GM12873 (cell line): ENCODE results near the gene RASSF5.

Experiments used
- TF ChIP-seq, protein P1 (sequence below): IDR thresholded peaks from 2 replicates; pipeline ENCODE4 v1.5.1; 2012; ENCODE audit warnings: low read depth, mild to moderate bottlenecking, moderate library complexity, low read length, control low read depth; ENCODE audit not compliant: insufficient read depth; ENCODE audit errors: missing control alignments

The RASSF5 gene

DNA sequence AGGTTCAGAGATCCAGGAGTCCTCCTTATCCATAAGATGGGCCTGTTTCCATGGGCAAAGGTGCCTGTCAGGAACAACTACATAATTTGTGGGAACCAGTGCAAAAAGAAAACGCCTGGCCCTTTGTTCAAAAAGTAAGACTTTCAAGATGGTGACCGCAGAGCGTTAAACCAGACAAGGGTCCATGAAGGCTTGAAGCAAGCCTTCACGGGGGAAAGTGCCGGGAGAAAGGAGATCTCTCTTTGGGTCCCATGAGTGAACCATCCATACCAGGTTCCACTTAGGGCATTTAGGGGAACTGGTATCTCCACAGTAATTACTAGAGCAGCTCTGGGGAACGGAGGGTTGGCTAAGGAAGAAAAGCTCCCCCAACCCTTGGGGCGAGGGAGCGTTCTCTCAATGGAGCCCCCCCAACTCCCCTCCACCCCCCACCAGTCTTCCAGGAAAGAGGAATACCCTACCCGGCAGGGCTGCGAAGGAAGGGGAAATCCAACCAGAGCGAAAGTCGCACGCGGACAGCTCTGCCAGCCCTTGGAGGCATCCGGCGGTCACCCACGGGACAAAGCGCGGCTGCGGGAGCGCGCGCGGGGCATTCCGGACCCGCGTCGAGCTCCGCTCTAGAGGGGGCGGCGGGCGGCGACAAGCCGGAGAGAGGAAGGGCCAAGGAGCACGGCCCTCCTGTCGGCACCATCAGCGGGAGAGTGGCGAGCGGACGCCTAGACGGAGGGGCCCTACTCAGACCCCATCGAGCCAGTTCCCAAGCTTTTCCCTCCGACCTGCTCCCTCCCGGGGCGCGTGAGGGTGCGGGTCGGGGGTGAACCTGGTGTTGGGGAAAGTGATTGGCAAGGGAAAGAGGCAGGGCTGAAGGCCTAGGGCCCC lies 687 bp upstream of the RASSF5 start:
- TF ChIP-seq, protein P1, sequence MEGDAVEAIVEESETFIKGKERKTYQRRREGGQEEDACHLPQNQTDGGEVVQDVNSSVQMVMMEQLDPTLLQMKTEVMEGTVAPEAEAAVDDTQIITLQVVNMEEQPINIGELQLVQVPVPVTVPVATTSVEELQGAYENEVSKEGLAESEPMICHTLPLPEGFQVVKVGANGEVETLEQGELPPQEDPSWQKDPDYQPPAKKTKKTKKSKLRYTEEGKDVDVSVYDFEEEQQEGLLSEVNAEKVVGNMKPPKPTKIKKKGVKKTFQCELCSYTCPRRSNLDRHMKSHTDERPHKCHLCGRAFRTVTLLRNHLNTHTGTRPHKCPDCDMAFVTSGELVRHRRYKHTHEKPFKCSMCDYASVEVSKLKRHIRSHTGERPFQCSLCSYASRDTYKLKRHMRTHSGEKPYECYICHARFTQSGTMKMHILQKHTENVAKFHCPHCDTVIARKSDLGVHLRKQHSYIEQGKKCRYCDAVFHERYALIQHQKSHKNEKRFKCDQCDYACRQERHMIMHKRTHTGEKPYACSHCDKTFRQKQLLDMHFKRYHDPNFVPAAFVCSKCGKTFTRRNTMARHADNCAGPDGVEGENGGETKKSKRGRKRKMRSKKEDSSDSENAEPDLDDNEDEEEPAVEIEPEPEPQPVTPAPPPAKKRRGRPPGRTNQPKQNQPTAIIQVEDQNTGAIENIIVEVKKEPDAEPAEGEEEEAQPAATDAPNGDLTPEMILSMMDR = no peak

DNA sequence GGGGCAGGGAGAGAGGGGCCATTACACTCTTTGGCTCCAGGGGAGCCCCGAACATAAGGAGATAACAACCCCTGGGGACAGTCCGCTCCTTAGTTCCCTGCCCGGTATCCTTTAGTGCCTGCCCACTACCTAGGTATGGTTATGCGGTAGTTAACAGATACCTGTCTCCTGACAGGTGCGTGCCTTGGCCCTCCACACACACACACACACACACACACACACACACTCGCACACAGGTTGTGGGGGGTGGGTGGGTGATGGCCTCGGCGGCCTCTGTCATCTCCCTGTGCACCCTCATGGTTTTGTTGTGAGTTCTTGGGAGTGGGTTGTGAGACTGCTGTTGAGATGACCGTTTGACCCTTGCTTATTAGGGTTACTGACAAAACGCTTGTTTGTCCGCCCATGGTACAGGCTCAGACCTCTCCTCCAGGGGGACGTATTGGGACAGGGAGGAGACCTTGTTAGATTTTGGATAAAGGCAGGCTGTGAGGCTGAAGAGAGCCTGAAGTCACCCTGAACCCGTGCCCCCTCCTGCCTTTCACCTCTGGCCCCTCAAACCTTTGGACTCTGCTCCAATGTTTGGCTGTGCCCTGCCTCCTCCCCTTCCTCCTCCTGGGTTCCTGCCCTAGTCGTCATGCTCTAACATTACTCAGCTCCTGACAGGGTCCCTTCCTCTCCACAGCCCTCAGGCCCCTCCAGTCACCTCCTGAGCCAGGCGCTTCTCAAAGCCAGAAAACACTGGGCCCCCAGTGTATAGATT lies 979 bp downstream of the RASSF5 start:
- TF ChIP-seq, protein P1 = no peak

DNA sequence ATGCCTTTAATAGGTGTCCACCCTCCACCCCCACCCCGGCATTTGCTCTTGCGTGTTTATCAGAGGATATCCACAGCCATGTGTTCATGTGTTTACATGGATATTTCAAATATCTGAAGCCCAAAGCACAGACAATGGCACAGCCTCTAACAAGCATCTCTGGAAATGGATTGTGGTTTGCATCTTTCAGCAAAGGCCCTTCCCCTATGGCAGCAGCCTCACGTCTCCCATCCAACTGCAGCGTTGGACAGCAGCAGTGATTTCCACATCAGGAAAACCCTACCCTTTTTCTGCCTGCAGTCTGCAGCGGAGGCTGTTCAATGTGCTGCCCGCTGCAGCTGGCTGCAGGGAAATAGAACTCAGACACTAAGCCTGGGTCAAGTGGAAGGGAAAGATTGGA lies 1.6 kb downstream of the RASSF5 start:
- TF ChIP-seq, protein P1 = no peak

DNA sequence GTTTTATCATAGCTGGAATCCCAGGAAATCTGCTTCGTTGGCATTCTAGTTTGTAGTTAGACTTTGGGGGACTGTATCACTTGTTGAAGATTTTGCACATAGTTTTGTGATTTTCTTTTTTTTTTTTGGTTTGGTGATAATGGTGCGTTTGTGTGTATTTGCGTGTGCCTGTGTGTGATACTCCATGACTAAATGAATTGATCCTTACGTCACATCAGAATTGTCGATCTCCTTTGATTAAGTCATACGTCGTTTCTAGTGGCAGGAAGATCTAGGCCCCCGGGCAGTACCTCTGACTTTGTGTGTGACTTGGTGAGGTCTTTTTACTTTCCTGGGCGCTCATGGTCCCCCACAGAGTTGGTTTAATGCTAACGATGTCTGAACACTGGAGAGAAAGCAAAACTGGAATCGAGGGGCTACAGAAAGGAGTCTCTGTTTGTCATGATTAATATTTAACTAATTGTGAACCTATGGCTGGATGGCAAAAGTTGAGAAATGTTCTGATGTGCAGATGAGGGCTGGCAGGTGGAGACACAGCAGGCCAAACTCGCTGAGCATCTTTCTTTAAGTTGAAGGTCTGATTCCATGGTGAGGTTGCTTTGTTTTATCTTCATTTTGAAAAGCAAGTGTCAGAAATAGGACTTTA lies 2.4 kb downstream of the RASSF5 start:
- TF ChIP-seq, protein P1 = no peak

DNA sequence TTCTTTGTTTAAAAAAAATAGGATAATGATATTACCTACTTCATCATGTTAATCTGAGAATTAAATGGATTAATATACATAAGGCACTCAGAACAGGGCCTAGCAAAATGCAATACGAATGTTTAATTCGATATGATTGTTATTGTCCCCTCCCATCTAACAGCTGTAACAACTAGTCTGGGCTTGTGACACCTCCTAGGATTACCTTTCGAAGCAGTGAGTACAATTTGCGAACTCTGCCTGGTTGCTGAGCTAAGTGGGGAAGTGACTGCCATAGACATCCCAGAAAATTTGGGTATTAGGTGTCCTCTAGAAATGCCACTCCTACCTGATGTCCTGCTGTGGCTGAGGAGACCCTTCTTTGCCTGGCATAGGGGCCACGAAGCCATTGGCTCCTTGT lies 3.0 kb downstream of the RASSF5 start:
- TF ChIP-seq, protein P1 = no peak

DNA sequence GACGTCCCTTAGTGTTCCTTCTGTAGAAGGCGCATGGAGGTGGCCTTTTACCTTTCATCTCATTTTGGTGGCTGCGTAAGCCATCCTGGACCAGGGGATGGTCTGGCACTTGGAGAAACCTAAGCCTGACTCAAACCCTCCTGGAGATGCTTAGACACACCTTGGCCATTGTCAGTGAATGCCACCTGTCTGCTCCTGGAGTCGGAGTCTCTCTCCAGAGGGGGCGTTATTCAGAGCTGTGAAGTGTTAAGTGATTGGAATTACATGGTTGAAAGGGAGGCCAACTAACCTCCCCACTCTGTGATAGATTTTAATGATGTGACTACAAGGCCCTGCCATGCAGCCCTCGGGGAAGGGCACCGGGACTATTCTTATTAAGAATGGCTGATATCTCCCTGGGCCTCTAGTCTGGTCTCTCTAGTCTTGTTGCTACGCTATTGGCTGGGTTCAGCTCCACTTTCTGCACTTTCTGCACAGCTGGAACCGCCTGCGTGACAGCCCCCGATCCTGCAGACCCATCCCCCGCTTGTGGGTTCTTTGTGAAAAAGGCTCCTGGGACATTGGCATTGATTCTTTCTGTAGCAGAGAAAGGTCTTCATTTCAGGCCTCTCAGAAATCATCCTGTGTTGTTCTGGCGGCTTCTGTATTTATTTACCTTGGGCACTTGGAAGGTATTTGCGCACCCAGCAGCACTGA lies 4.2 kb downstream of the RASSF5 start:
- TF ChIP-seq, protein P1 = no peak
